WTC11 (cell line): ENCODE measurements around the gene IQSEC1. TPM values are rescaled to one million over a fixed set of nuclear protein-coding genes. Genes with fewer than 3 reads are reported as not detected.

Experiments
- ATAC-seq: fragments of 200-7000 bp; cut with Tn5 transposase; 2 replicates; pipeline ENCODE4 v1.10.0; 2021; ENCODE audit warnings: mild to moderate bottlenecking, moderate library complexity
- CTCF ChIA-PET: fragments of 300-600 bp; sonication (Branson Sonifier 250); formaldehyde crosslinking; loops from one replicate; lab custom pipeline; 2021; ENCODE audit warnings: antibody characterized with exemption; lab: Charles Lee
- POLR2A ChIA-PET: fragments of 350-600 bp; sonication (Branson Sonifier 250); formaldehyde crosslinking; loops from one replicate; lab custom pipeline; 2021; ENCODE audit warnings: antibody characterized with exemption; lab: Charles Lee
- DNase-seq: peaks from one replicate; pipeline ENCODE4 v3.0.0; 2021; ENCODE audit warnings: low spot score
- H3K27ac Mint-ChIP-seq: 2 replicates; pipeline ENCODE4 v1.8.0; 2021; ENCODE audit warnings: mixed read lengths
- H3K27me3 Mint-ChIP-seq: 2 replicates; pipeline ENCODE4 v1.8.0; 2021; ENCODE audit warnings: low read depth, mild to moderate bottlenecking, moderate library complexity, mixed read lengths
- H3K36me3 Mint-ChIP-seq: 2 replicates; pipeline ENCODE4 v1.8.0; 2021; ENCODE audit warnings: mixed read lengths
- H3K4me1 Mint-ChIP-seq: 2 replicates; pipeline ENCODE4 v1.8.0; 2022; ENCODE audit warnings: mixed read lengths
- H3K4me3 Mint-ChIP-seq: 2 replicates; pipeline ENCODE4 v1.8.0; 2021; ENCODE audit warnings: mild to moderate bottlenecking, moderate library complexity, mixed read lengths
- H3K9me3 Mint-ChIP-seq: 2 replicates; pipeline ENCODE4 v1.8.0; 2021; ENCODE audit warnings: mixed read lengths
- CBFB ChIP-seq: sonication (generic); formaldehyde crosslinking; IDR thresholded peaks from 2 replicates; pipeline ENCODE4 v1.8.1; 2022; ENCODE audit warnings: mild to moderate bottlenecking, low read depth, missing genetic modification reagents
- FOXP4 ChIP-seq: sonication (generic); formaldehyde crosslinking; IDR thresholded peaks from 2 replicates; pipeline ENCODE4 v1.8.0; 2022; ENCODE audit warnings: mild to moderate bottlenecking, missing genetic modification reagents
- JAZF1 ChIP-seq: fragments of 250-450 bp; sonication (Bioruptor Pico); IDR thresholded peaks from 2 replicates; pipeline ENCODE4 v1.9.0; 2021; ENCODE audit warnings: moderate library complexity, mild to moderate bottlenecking, inconsistent platforms
- MLX ChIP-seq: sonication (generic); formaldehyde crosslinking; IDR thresholded peaks from 2 replicates; pipeline ENCODE4 v1.8.1; 2023; ENCODE audit warnings: mild to moderate bottlenecking, missing genetic modification reagents, moderate library complexity
- MXD4 ChIP-seq: fragments of 250-450 bp; sonication (Bioruptor Pico); IDR thresholded peaks from 2 replicates; pipeline ENCODE4 v1.8.0; 2021; ENCODE audit warnings: mild to moderate bottlenecking, moderate library complexity, borderline replicate concordance
- NR3C1 ChIP-seq: sonication (generic); formaldehyde crosslinking; conservative IDR thresholded peaks from 2 replicates; pipeline ENCODE4 v1.8.1; 2023; ENCODE audit warnings: low read depth, mild to moderate bottlenecking, missing genetic modification reagents
- OVOL2 ChIP-seq: fragments of 250-450 bp; sonication (Bioruptor Pico); IDR thresholded peaks from 2 replicates; pipeline ENCODE4 v1.9.0; 2021; ENCODE audit warnings: mild to moderate bottlenecking, borderline replicate concordance
- RELA ChIP-seq: sonication (generic); formaldehyde crosslinking; IDR thresholded peaks from 2 replicates; pipeline ENCODE4 v1.8.1; 2022; ENCODE audit warnings: missing genetic modification reagents, mild to moderate bottlenecking, borderline replicate concordance
- SOX15 ChIP-seq: fragments of 250-450 bp; sonication (Bioruptor Pico); IDR thresholded peaks from 2 replicates; pipeline ENCODE4 v1.9.0; 2021; ENCODE audit warnings: mild to moderate bottlenecking
- TEAD1 ChIP-seq: sonication (generic); formaldehyde crosslinking; IDR thresholded peaks from 2 replicates; pipeline ENCODE4 v1.8.0; 2022; ENCODE audit warnings: mild to moderate bottlenecking, missing genetic modification reagents
- TEAD4 ChIP-seq: sonication (generic); formaldehyde crosslinking; IDR thresholded peaks from 2 replicates; pipeline ENCODE4 v1.8.0; 2022; ENCODE audit warnings: mild to moderate bottlenecking, missing genetic modification reagents
- ZNF396 ChIP-seq: fragments of 250-450 bp; sonication (Bioruptor Pico); IDR thresholded peaks from 2 replicates; pipeline ENCODE4 v1.8.0; 2021; ENCODE audit warnings: mild to moderate bottlenecking, moderate library complexity, borderline replicate concordance
- ZNF423 ChIP-seq: fragments of 250-450 bp; sonication (Bioruptor Pico); IDR thresholded peaks from 2 replicates; pipeline ENCODE4 v2.1.2; 2022; ENCODE audit warnings: mild to moderate bottlenecking, moderate library complexity
- total RNA-seq: library from RNA; stranded (reverse); gene quantifications from 3 replicates; pipeline ENCODE4 v1.2.3, GENCODE V29; 2021
- TF ChIP-seq, protein P1 (sequence below): fragments of 250-450 bp; sonication (Bioruptor Pico); IDR thresholded peaks from 2 replicates; pipeline ENCODE4 v2.1.2; 2022; ENCODE audit warnings: mild to moderate bottlenecking, moderate library complexity
- TF ChIP-seq, protein P2 (sequence below): sonication (generic); formaldehyde crosslinking; IDR thresholded peaks from 2 replicates; pipeline ENCODE4 v1.8.0; 2022; ENCODE audit warnings: mild to moderate bottlenecking, missing genetic modification reagents
- TF ChIP-seq, protein P3 (sequence below): sonication (generic); formaldehyde crosslinking; IDR thresholded peaks from 2 replicates; pipeline ENCODE4 v1.8.0; 2023; ENCODE audit warnings: missing genetic modification reagents, mild to moderate bottlenecking, borderline replicate concordance
- TF ChIP-seq, protein P4 (sequence below): fragments of 250-450 bp; sonication (Bioruptor Pico); IDR thresholded peaks from 2 replicates; pipeline ENCODE4 v1.8.0; 2021; ENCODE audit warnings: mild to moderate bottlenecking

The IQSEC1 gene
- total RNA-seq, 1 experiment from 2014 or later: 35.0 TPM

DNA sequence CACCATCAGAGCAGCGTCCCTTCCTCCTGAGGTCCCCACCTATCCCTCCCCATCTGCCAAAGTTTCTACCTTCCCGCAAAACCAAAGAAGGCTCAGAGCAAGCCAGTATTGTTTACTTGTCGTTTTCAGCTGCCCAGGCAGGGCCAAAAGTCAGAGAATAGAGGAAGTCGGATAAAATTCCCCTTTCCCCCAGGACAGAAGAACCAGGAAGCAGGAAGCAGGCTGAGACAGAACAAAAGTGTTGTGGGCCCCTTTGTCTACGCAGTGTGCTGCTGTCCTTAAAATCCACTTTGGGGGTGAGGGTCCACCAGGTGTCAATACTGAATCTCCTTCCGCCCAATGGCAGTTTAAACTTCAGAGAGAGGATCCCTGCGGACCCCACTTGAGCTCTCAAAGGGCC is 213.4 kb downstream of the IQSEC1 start:
- no peaks in the 10 kb centered on the region for H3K36me3 Mint-ChIP-seq
- H3K27ac Mint-ChIP-seq: no peak overlapping the region
- ChIA-PET POLR2A (no interaction called here), CTCF (no interaction called here)
- H3K9me3 Mint-ChIP-seq: no peaks in the 10 kb centered on the region
- H3K4me1 Mint-ChIP-seq: 0 out of 2 replicates have a peak, but pooled peaks cover 3% of the 10 kb centered on the region
- H3K27me3 Mint-ChIP-seq: peaks cover 20% of the 10 kb centered on the region
- TF ChIP-seq TEAD4 (CRISPR knock-in tag) (no peak), OVOL2 (CRISPR knock-in tag) (no peak)
- TF ChIP-seq, protein P1, sequence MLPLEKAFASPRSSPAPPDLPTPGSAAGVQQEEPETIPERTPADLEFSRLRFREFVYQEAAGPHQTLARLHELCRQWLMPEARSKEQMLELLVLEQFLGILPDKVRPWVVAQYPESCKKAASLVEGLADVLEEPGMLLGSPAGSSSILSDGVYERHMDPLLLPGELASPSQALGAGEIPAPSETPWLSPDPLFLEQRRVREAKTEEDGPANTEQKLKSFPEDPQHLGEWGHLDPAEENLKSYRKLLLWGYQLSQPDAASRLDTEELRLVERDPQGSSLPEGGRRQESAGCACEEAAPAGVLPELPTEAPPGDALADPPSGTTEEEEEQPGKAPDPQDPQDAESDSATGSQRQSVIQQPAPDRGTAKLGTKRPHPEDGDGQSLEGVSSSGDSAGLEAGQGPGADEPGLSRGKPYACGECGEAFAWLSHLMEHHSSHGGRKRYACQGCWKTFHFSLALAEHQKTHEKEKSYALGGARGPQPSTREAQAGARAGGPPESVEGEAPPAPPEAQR (CRISPR knock-in tag): no peak
- no peak overlapping the region for H3K4me3 Mint-ChIP-seq
- DNase-seq (no peak), ATAC-seq (no peak)

DNA sequence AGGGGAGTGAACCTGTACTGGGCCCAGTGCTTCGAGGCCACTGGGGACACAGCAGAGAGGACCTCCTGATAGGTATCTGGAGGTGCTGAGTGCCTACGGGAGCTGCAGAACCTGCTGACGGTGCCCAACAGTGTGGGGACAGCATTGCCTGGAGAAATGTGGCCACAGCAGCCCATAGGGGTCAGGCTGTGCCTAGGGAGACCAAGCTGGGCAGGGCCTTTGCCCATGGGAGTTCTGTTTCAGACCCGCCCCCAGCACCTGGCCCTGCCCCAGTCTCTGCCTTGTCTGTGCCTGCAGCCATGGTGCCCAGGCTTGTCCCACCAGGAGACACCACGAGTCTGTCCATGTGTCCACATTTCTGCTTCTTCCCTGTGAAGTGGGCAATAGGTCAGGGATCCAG is 216.6 kb downstream of the IQSEC1 start:
- TF ChIP-seq FOXP4 (no peak), NR3C1 (CRISPR knock-in tag) (no peak), CBFB (CRISPR knock-in tag) (no peak)
- TF ChIP-seq, protein P2, sequence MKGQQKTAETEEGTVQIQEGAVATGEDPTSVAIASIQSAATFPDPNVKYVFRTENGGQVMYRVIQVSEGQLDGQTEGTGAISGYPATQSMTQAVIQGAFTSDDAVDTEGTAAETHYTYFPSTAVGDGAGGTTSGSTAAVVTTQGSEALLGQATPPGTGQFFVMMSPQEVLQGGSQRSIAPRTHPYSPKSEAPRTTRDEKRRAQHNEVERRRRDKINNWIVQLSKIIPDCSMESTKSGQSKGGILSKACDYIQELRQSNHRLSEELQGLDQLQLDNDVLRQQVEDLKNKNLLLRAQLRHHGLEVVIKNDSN (CRISPR knock-in tag): no peak
- ChIA-PET POLR2A (no interaction called here), CTCF (interaction anchor here (0.6 to 1.6 kb wide), 6 partner anchors 11 to 605 kb away, joined by 3 to 9 read pairs (median 4); partner anchors contain the start of gene RPL32)
- Mint-ChIP-seq H3K27me3 (peaks cover 28% of the 10 kb centered on the region), H3K36me3 (no peaks in the 10 kb centered on the region), H3K9me3 (no peaks in the 10 kb centered on the region), H3K27ac (no peak overlapping the region), H3K4me1 (0 out of 2 replicates have a peak, but pooled peaks cover 3% of the 10 kb centered on the region), H3K4me3 (no peak overlapping the region)
- DNase-seq: peak; percentile 23
- peak; percentile 91 for ATAC-seq

- Mint-ChIP-seq H3K9me3 (peaks cover 7% of the 10 kb centered on the region; the same call in 1 of the 2 replicates), H3K27me3 (peaks cover 25% of the 10 kb centered on the region), H3K27ac (no peak overlapping the region), H3K4me3 (no peak overlapping the region), H3K36me3 (no peaks in the 10 kb centered on the region), H3K4me1 (0 out of 2 replicates have a peak, but pooled peaks cover 3% of the 10 kb centered on the region)
- ATAC-seq (no peak), DNase-seq (no peak)
- ChIA-PET CTCF (interaction anchor here (1.0 to 1.3 kb wide), 3 partner anchors 13 to 39 kb away, joined by 3 to 6 read pairs (median 4); partner anchors contain the start of gene RPL32), POLR2A (interaction anchor here (0.6 kb wide), 1 partner anchor 9 kb away, joined by 4 read pairs; no protein-coding TSS in a partner anchor)
- TF ChIP-seq RELA (no peak), MXD4 (CRISPR knock-in tag) (no peak), TEAD1 (CRISPR knock-in tag) (no peak), ZNF423 (CRISPR knock-in tag) (no peak), ZNF396 (CRISPR knock-in tag) (no peak), SOX15 (CRISPR knock-in tag) (no peak), FOXP4 (no peak), JAZF1 (CRISPR knock-in tag) (no peak), MLX (CRISPR knock-in tag) (no peak)
- TF ChIP-seq, protein P3, sequence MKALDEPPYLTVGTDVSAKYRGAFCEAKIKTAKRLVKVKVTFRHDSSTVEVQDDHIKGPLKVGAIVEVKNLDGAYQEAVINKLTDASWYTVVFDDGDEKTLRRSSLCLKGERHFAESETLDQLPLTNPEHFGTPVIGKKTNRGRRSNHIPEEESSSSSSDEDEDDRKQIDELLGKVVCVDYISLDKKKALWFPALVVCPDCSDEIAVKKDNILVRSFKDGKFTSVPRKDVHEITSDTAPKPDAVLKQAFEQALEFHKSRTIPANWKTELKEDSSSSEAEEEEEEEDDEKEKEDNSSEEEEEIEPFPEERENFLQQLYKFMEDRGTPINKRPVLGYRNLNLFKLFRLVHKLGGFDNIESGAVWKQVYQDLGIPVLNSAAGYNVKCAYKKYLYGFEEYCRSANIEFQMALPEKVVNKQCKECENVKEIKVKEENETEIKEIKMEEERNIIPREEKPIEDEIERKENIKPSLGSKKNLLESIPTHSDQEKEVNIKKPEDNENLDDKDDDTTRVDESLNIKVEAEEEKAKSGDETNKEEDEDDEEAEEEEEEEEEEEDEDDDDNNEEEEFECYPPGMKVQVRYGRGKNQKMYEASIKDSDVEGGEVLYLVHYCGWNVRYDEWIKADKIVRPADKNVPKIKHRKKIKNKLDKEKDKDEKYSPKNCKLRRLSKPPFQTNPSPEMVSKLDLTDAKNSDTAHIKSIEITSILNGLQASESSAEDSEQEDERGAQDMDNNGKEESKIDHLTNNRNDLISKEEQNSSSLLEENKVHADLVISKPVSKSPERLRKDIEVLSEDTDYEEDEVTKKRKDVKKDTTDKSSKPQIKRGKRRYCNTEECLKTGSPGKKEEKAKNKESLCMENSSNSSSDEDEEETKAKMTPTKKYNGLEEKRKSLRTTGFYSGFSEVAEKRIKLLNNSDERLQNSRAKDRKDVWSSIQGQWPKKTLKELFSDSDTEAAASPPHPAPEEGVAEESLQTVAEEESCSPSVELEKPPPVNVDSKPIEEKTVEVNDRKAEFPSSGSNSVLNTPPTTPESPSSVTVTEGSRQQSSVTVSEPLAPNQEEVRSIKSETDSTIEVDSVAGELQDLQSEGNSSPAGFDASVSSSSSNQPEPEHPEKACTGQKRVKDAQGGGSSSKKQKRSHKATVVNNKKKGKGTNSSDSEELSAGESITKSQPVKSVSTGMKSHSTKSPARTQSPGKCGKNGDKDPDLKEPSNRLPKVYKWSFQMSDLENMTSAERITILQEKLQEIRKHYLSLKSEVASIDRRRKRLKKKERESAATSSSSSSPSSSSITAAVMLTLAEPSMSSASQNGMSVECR (CRISPR knock-in tag): no peak
- TF ChIP-seq, protein P4, sequence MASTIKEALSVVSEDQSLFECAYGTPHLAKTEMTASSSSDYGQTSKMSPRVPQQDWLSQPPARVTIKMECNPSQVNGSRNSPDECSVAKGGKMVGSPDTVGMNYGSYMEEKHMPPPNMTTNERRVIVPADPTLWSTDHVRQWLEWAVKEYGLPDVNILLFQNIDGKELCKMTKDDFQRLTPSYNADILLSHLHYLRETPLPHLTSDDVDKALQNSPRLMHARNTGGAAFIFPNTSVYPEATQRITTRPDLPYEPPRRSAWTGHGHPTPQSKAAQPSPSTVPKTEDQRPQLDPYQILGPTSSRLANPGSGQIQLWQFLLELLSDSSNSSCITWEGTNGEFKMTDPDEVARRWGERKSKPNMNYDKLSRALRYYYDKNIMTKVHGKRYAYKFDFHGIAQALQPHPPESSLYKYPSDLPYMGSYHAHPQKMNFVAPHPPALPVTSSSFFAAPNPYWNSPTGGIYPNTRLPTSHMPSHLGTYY (CRISPR knock-in tag): no peak
Measured at GRCh38 chr3:12854565-12854964, 218.7 kb downstream of the IQSEC1 start.
